NCI-H146 treated with DMSO at 0.1 percent for 48 hours (cell line): ENCODE measurements around the gene SOX18.

Experiments
- DNase-seq: peaks from one replicate; lab custom pipeline; 2025; ENCODE audit not compliant: unreplicated experiment; lab: John Stamatoyannopoulos, UW

Gene SOX18

DNA sequence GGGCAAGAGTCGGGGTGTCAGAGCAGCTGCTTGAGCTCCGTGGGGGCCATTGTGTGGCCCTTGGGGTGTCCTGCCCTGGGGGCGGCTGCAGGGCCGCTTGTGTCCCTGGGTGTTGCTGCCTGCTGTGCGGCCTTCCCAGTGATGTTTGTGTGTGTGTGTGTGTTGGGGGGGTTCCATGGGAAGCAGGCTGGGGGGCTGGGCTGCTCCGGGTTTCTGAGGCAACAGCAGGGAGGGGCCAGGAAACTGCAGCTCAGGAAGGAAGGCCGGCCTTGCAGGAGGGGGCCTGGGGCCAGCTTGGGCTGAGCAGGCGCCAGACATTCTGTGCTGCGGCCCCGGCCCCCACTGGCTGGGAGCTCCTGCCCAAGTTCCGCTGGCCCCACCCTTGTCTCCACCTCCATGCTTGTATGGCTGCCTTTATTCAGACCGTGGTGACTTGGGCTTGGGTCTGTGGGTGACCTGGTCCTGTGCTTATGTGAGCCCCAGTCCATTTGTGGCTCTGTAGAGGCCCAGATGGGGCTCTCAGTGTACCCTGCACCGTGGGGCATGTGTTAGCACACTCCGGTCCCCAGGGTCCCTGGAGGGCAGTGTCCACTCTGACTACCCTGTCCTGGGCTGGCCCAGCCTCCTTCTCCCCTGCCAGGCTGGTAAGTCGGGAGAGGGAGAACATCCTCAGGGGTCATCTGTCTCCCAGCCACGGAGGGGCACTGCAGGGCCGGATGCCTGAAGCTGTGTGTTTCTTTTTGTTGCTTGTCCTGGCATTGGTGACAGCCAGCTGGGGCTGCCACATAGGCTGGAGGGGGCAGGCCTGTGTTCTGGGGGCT, 4.6 kb upstream of the SOX18 start:
- DNase-seq: no peak

DNA sequence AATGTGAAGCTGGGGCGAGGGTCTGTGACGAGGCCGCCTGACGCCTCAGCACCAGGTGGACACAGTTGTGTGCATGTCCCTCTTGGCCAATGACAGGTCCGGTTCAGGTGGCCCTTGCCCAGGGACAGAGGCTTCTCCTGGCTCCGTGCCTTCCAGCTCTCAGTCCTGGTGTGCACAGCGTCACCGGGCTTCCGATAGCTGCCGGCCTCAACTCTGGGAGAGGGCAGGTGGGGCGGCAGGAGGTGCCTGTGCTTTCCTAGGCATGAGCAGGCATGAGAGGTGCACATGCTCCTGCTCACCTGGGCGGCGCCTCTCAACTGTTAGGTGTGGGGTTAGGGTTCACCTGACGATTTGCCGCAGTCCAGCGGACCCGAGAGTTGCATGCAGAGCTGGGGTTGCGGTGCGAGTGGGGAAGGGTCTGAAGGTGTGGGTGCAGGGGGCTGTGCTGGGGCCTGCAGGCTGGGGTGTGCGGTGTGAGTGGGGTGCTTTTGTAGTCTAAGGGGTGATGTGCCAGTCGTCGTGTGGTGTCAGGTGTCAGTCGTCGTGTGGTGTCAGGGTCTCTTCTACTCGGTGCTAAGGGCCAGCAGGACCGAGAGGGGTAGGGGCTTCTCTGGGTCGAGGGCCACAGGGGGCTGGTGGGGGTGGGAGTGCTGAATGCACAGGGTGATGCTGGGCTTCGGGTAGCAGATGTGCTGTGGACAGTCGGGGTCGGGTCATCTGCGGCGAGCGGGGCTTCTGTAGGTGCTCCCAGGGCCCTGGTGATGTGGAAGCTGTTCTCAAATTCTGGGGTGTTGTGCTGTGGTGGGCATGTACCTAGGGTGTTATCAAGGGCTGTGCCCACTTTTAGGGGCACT, 3.8 kb upstream of the SOX18 start:
- no peak for DNase-seq

DNA sequence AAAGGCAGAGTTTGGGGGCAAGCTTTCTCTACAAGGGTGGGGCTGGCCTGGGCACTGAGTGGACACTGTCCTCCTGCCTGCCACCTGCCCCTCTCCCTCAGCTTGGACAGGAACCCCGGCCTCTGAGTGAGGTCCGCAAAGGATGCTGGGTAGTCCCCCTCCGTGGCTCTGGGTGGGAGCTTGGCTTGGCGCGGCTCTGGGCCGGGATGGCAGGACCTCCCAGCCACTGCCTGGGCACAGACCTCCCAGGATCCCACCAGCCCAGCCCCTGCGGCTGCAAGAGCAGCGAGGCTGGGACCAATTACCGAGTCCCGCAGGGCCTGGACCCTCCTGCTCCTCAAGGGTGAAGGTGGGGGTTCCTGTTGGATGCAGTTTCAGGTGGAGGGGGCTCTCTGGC, 2.9 kb upstream of the SOX18 start:
- no peak for DNase-seq

- DNase-seq: no peak
Measured at GRCh38 chr20:64051561-64052325, 2.3 kb upstream of the SOX18 start.

DNA sequence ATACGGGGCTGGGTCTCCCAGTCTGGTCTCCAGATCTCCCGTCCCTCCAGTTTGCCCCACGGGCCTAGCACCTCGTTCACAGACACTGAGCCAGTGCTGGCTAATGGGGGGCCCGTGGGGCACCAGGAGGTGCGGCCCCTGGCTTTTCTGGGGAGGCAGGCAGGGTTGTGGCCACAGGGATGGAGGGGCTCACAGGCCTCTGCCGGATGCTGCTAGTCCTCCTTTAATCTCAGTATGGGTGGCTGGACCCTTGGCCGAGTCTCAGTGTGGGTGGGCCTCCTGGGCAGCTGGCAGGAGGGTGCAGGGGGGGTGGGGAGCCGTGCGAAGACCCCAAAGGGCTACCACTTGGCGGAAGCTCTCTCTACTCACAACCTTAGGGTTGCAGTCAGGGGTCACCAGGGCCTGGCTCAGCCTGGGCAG, 1.6 kb upstream of the SOX18 start:
- no peak for DNase-seq

DNA sequence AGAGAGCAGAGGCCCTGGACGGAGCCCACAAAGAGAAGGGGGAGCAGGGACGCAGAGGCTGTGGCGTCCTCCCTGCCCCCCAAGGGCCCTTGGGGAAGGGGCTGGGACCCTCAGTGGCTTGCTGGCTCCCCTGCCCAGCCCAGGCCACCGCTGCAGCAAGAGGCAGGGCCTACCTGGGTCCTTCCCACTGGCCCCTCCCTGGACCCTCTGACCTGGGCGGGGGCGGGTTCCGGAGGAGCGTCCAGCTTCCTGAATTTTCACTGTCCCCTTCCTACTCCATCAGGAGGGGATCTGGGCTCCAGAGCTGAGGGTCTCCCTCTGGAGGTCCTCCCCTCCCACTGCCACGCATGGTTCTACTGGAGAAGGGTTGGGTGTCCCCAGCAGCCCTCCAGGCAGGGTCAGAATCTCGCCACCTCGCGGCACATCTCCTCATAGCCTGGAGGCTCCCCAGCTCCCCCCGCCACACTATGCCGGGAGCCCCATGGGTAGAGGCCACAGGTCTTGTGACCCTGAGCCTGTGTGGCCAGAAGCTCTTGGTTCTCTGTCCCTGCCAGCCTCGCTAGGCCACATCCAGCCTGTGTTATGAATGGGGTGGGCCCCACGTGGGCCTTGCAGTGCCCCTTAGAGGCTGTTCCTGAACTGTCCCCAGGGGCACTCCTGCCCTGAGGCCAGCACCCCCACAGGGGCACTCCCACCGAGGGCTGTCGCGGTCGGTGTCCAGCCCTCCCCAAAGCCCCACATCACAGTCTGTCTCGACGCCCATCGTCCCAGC, 1.0 kb upstream of the SOX18 start:
- no peak for DNase-seq

DNA sequence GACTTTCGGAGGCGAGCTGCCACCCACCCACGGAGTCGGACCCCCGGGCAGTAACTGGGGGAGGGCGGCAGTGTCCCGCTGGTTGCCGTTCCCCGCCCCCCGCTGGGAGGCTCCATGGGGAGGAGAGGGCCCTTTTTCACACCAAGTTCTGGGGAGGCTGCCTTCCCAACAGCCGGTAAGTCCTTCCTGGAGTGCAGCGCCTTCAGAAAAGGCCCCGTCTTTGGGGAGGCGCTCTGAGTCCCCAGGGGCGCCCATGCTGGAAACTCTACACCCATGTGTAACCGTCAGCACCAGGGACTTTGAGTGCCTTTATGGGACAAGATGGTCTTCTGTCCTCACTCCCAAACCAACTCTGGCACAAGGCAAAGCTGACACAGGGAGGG, 430 bp upstream of the SOX18 start:
- no peak for DNase-seq

- no peak for DNase-seq
Measured at GRCh38 chr20:64048402-64049044, 916 bp downstream of the SOX18 start.

DNA sequence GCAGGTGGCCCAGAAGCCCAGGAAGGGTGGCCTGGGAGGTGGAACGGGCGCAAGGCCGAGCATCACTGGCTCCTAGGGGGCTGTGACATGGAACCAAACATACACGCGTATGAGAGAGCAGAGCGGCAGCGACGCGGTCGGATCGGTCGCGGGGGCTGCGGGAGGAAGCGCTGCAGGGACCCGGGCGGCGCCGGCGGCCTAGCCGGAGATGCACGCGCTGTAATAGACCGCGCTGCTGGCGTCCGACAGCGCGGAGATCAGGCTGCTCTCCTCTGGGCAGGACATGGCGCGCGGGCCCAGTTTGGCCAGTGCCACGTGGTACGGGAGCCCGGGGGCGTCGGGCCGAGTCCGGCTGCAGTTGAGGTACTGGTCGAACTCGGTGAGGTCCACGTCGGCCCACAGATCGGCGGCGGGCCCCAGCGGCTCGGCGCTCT, 1.5 kb downstream of the SOX18 start:
- no peak for DNase-seq

DNA sequence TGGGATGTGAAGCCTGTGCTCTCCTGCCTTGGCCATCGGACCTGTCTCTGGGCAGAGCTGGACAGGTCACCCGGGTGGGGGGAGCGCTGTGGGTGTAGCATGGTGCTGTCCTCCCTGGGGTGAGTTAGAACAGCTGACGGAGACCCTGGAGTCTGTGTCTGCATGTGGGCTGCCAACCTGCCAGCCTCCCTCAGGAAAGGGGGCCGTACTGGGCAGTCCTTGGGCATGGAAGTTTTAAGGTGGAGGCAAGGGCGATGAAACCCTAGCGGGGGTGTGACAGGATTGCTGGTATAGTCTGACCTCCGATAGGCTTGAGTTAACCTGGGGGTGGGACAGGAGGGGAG, 2.4 kb downstream of the SOX18 start:
- DNase-seq: no peak

- DNase-seq: no peak
Measured at GRCh38 chr20:64045346-64046011, 4.0 kb downstream of the SOX18 start.

DNA sequence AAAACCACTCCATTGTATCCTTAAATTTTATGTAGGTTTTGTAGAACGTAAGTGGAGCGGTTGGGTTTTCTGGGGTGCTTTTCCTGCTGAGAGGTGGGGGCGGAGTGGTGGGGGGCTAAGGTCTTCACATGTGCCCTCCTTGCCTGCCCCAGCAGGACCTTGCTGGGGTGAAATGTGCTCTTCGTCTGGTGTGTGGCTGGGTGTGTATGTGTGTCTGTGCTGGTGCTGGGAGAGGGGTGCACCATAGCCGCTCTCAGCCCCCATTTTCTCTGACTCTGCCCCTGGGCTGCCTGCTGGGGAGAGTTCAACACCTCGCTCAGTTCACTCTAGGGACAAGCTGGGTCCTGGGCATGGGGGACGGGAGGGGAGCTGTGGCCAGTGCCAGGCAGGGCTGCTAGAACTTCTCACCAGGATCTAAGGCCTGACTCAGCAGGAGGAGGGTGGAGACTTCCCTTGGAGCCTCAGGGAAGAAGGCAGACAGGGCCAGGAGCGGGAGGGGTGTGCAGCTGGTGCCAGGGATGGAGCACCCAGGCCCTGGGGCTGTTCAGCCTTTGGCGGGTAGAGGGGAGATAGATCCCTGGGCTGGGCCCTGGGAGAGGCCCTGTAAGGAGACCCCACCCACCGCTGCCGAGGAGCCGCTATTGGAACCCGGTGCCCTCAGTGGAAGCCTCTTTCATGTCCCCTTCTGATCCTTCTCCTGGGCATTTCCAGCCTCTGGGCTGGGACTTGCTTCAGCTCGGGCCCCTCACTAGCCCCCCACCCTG, 4.8 kb downstream of the SOX18 start:
- no peak for DNase-seq

- no peak for DNase-seq
Measured at GRCh38 chr20:64043768-64044167, 5.7 kb downstream of the SOX18 start.

GRCh38 chr20:64042054-64042781, 7.2 kb downstream of the SOX18 start:
- DNase-seq: no peak

DNA sequence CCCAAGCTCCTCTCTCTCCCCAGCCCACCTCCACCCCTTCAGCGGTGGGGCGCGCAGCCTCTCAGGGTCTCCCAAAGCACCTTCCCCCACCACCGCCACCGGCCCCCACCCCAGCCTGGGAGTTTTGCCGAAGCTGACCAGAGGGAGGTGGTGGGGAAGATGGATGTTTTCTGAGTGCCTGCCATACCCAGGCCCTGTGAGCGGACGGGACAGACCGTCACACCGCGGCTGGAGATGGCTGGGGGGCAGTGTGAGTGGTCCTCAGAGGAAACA, 7.7 kb downstream of the SOX18 start:
- DNase-seq: no peak

DNA sequence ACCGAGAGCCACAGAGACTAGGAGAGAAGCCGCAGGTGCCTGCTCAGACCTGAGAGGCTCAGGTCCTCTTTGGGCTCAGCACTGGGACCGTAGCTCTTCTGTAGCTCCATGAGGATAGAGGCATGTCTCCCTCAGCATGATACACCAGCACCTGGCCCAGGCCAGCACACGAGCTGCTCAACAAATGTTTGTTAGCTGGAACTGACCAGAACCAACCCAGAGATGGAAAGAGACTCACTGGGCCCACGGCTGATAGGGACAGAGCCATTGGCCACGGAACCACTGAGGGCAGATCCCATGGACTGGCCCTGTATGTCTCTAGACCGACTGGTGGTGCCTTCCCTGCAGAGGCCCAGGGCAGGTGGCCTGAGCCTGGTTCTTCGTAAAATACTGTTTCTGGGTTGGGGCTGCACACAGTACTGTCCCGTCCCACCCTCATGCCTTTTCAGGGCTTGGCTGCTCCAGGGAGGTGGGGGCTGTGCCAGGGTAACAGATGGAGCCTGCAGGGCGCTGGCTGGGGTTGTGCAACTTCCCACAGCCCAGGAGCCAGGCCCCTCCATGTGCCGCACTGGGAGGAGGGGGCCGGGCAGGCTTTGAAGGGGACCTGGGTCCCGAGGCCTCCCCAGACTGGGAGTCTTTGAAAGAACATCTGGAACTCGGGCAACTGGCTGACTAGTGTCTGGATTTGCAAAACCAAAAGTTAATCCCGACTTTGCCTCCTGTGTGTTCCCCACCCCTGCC, 8.2 kb downstream of the SOX18 start:
- no peak for DNase-seq

DNA sequence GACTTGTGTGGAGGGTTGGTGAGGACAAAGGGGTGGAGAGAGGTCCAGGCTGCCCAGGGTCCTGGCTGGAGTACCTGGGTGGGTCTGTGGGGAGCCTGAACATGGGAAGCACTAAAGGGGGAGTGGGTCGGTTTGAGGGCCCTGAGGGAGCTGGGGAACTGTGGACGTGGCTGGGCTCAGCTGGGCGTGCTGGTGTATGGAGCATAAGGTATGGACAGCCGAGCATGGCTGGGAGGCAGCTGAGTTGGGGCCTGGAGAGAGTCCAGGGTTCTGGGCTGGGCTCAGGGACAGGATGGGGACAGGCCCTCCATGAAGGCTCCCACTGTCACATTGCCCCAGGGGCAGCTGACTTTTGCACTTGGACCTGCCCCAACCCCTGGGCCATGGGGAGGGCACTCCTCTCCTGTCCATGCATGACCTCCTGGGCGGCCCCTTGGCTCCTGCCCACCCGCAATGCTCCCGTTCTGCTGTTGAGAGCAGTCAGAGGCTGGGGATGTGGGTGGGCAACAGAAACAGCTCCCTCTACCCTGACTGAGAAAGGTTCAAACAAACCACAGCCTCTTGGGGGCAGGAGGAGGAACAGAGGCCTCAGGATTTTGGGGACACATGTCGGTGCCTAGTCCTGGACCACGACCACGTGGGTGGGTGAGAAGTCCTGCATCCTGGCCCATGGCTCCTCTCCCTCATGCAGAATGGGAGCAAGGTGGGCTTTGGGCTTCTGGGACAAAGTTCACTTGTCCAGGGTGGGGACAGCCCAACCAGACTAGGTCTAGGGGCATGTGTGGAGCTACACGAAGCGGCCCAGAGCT, 9.0 kb downstream of the SOX18 start:
- no peak for DNase-seq
